C4-2B (cell line): ENCODE results near the gene PTPRJ.

Source experiments
- CTCF ChIP-seq: fragments of 450-650 bp; conservative IDR thresholded peaks from 2 replicates; pipeline ENCODE4 v1.5.1; 2017; ENCODE audit warnings: mild to moderate bottlenecking
- ZFX ChIP-seq: fragments of 450-650 bp; IDR thresholded peaks from 2 replicates; pipeline ENCODE4 v1.6.1; 2017

DNA sequence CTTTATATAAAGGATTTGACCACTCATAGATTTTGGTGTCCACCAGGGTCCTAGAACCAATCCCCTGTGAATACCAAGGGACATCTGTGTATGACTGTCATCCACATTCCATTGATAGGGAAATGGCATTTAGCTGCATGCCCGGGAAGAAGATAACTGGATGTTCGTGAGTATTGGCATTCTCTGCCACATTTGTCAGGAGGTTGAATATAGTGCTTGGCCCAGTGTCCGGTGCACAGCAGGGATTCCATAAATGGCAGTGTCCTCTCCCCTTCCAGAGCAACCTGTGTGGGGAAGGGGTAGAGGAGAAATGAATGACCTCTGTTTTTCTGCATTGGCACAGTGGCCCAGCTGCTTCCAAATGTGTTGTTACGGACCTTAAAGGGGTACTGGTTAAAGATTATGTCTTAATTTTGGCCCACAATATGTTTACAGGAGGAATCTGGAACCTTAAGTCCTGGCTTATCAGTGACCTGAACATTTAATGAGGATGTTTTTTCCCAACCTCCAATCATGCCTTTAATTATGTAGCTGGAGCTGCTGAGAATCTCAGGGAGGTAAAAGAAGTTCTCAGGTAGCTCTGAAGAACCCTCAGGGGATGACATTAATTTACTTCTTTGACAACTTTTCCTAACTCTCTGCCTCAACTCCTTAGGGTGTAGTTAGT lies 202.6 kb downstream of the PTPRJ start:
- TF ChIP-seq CTCF (no peak), ZFX (no peak)
